CD4-positive, alpha-beta T cell (primary cell): Measurements from ENCODE around the gene RCAN2. TPM values are rescaled to one million over a fixed set of nuclear protein-coding genes. Genes with fewer than 3 reads are reported as not detected.

ENCODE experiments used
- ATAC-seq: fragments of 200-7000 bp; cut with Tn5 transposase; one replicate; pipeline ENCODE4 v1.10.0; 2022; ENCODE audit warnings: mild to moderate bottlenecking; ENCODE audit not compliant: poor library complexity
- CTCF ChIA-PET: fragments of 350-600 bp; sonication (Branson Sonifier 250); formaldehyde crosslinking; loops from one replicate; lab custom pipeline; 2021; ENCODE audit warnings: antibody characterized with exemption, inconsistent platforms; lab: Charles Lee
- POLR2A ChIA-PET: fragments of 350-600 bp; sonication (Branson Sonifier 250); formaldehyde crosslinking; loops from one replicate; lab custom pipeline; 2021; ENCODE audit warnings: antibody characterized with exemption, inconsistent platforms; lab: Charles Lee
- DNase-seq, 14 experiments: peaks; one replicate each; pipeline ENCODE4 v3.0.0-alpha.2; 2013 to 2020; ENCODE audit warnings: mixed read lengths in 2 of 14
- H3K27ac ChIP-seq, 2 donors: one replicate each; pipeline versions ENCODE4 v1.5.1 to v1.7.0; 2013; ENCODE audit warnings: low read length in 2 of 2, low read depth in 1 of 2, mild to moderate bottlenecking in 1 of 2
- H3K27me3 ChIP-seq, 2 experiments: 1 replicate in 1 of 2; 2 replicates in 1 of 2; pipeline versions ENCODE4 v1.6.1 to v1.7.0; 2013; ENCODE audit warnings: low read length in 2 of 2, control low read depth in 1 of 2, mild to moderate bottlenecking in 1 of 2, moderate library complexity in 1 of 2; ENCODE audit not compliant: insufficient read depth in 2 of 2, control insufficient read depth in 1 of 2
- H3K36me3 ChIP-seq: one replicate; pipeline ENCODE4 v1.6.1; 2013; ENCODE audit warnings: low read length, control low read depth; ENCODE audit not compliant: insufficient read depth
- H3K4me1 ChIP-seq: one replicate; pipeline ENCODE4 v1.6.1; 2013; ENCODE audit warnings: low read length, control low read depth; ENCODE audit not compliant: insufficient read depth
- H3K4me3 ChIP-seq: one replicate; pipeline ENCODE4 v1.5.1; 2013; ENCODE audit warnings: mild to moderate bottlenecking, low read length, moderate library complexity
- H3K9me3 ChIP-seq, 2 experiments: 1 replicate in 1 of 2; 2 replicates in 1 of 2; pipeline versions ENCODE4 v1.6.1 to v1.7.0; 2013; ENCODE audit warnings: low read length in 2 of 2, mild to moderate bottlenecking in 2 of 2, control low read depth in 1 of 2, moderate library complexity in 1 of 2; ENCODE audit not compliant: control insufficient read depth in 1 of 2, insufficient read depth in 1 of 2
- H3K27ac Mint-ChIP-seq: one replicate; pipeline ENCODE4 v1.8.0; 2020; ENCODE audit warnings: mixed read lengths
- H3K27me3 Mint-ChIP-seq: one replicate; pipeline ENCODE4 v1.8.0; 2021; ENCODE audit warnings: mixed read lengths
- H3K36me3 Mint-ChIP-seq: one replicate; pipeline ENCODE4 v1.8.0; 2021; ENCODE audit warnings: low read depth, mixed read lengths
- H3K4me1 Mint-ChIP-seq: one replicate; pipeline ENCODE4 v1.8.0; 2021; ENCODE audit warnings: low read depth, mixed read lengths
- H3K4me3 Mint-ChIP-seq: one replicate; pipeline ENCODE4 v1.8.0; 2020; ENCODE audit warnings: mild to moderate bottlenecking, mixed read lengths
- H3K9me3 Mint-ChIP-seq: one replicate; pipeline ENCODE4 v1.8.0; 2020; ENCODE audit warnings: mixed read lengths
- intact Hi-C, 2 experiments: fragments of 100-400 bp; cut with DNase I in 1 of 2; cut with micrococcal nuclease in 1 of 2; formaldehyde crosslinking; loops; one replicate each; pipeline versions ENCODE4 v1.15.1 to v1.9.0; 2023 to 2025; cut with DNase I, micrococcal nuclease
- total RNA-seq, 174 experiments: library from RNA in 2 of 174; stranded (reverse) in 2 of 174; gene quantifications; one replicate each; pipeline ENCODE4 v1.2.3 and lab custom pipeline; 2021 to 2026
- TF ChIP-seq, protein P1 (sequence below): fragments of 200-600 bp; IDR thresholded peaks from one replicate; pipeline ENCODE4 v1.8.0; 2022; ENCODE audit warnings: antibody characterized with exemption, mild to moderate bottlenecking

Gene RCAN2
- total RNA-seq, 2 experiments from 2014 or later: not detected

DNA sequence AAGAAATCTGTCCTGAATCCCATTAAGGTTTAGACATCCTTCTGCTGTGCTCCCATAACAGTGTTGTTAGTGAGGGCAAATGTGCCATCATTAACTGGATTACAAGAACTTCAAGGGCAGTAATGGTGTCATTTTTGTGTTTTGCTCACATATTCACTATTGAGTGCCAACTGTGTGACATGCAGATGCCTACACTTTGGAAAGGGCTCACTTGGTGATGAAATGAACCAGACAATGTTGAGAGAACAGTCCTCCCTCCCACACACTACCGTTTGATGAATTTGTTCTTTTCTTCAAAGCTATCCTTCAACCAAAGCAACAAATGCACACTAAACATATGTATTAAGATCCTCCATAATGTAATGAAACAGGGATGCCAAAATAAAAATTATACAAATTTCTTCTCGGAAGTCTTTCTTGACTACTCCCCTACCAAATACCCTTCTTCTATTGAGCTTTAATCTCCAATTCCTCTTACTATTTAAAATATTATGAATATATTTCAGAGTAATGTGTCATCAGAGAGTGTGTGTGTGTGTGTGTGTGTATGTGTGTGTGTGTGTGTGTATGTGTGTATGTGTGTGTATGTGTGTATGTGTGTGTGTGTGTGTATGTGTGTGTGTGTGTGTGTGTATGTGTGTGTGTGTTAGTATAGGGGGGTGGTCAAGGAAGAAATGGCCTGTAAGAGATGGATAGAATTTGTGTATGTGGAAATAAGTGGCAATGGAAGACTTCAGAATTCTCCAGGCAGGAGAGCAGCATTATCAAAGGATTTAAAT is 228.1 kb downstream of the RCAN2 start:
- Mint-ChIP-seq H3K27me3 (no peaks in the 10 kb centered on the region), H3K36me3 (no peaks in the 10 kb centered on the region), H3K9me3 (no peaks in the 10 kb centered on the region), H3K4me3 (no peak overlapping the region), H3K27ac (no peak overlapping the region), H3K4me1 (no peaks in the 10 kb centered on the region)
- Histone ChIP-seq H3K27ac (no peak overlapping the region), H3K4me1 (no peaks in the 10 kb centered on the region), H3K9me3 (no peaks in the 10 kb centered on the region), H3K27me3 (no peaks in the 10 kb centered on the region), H3K4me3 (no peak overlapping the region), H3K36me3 (no peaks in the 10 kb centered on the region)
- DNase-seq (no peak), ATAC-seq (no peak)
- TF ChIP-seq, protein P1, sequence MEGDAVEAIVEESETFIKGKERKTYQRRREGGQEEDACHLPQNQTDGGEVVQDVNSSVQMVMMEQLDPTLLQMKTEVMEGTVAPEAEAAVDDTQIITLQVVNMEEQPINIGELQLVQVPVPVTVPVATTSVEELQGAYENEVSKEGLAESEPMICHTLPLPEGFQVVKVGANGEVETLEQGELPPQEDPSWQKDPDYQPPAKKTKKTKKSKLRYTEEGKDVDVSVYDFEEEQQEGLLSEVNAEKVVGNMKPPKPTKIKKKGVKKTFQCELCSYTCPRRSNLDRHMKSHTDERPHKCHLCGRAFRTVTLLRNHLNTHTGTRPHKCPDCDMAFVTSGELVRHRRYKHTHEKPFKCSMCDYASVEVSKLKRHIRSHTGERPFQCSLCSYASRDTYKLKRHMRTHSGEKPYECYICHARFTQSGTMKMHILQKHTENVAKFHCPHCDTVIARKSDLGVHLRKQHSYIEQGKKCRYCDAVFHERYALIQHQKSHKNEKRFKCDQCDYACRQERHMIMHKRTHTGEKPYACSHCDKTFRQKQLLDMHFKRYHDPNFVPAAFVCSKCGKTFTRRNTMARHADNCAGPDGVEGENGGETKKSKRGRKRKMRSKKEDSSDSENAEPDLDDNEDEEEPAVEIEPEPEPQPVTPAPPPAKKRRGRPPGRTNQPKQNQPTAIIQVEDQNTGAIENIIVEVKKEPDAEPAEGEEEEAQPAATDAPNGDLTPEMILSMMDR: no peak
- ChIA-PET POLR2A (no interaction called here), CTCF (no interaction called here)
- intact Hi-C loops: no loop called here

DNA sequence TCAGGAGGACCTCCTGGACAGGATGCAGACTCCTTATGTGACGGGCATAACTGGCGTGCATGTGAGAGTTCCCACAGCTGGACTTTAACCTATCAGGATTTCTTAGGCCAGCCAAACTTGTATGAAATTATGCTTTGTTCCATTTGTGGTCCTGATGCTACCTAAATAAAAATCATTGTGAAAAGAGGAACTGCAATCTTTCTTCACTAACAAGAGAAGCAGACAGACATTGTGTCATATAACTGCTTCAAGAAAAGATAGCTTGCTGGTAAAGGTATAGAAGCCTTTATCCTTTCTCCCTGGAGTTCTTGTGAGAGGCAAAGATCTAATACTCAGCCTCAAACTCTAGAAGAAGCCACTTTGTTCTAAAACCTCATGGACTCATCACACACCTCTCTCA is 233.0 kb downstream of the RCAN2 start:
- ATAC-seq (no peak), DNase-seq (no peak)
- Mint-ChIP-seq H3K27ac (no peak overlapping the region), H3K9me3 (no peaks in the 10 kb centered on the region), H3K27me3 (no peaks in the 10 kb centered on the region), H3K36me3 (no peaks in the 10 kb centered on the region), H3K4me3 (no peak overlapping the region), H3K4me1 (no peaks in the 10 kb centered on the region)
- TF ChIP-seq, protein P1: no peak
- Histone ChIP-seq H3K36me3 (no peaks in the 10 kb centered on the region), H3K27ac (no peak overlapping the region), H3K4me3 (no peak overlapping the region), H3K4me1 (no peaks in the 10 kb centered on the region), H3K9me3 (no peaks in the 10 kb centered on the region), H3K27me3 (peaks cover 0 to 2% of the 10 kb centered on the region in 2 experiments)
- intact Hi-C loops: no loop called here
- POLR2A ChIA-PET: no interaction called here
- CTCF ChIA-PET: no interaction called here

DNA sequence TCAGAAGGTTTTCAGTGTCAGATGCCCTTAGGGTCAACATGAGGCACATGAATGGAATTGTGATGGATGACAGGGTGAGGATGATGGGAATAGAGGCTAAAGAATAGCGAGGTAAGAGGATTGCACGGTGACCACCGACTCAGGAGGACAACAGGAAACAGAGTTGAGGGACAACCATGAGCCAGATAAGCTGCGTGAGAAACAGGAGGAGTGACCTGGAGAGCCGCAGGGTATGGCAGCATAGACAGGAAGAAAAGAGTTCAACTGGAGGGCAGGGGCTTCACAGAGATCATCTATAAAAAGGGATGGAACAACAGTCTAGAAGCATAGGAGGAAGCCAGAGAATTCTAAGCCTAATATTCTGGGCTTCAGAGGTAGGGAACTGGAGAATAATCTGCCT is 235.7 kb downstream of the RCAN2 start:
- no peaks in the 10 kb centered on the region for H3K4me1 ChIP-seq
- no peak overlapping the region for H3K4me3 ChIP-seq
- no peak for DNase-seq
- H3K36me3 ChIP-seq: no peaks in the 10 kb centered on the region
- TF ChIP-seq, protein P1: no peak
- POLR2A ChIA-PET: no interaction called here
- intact Hi-C loops: no loop called here
- no peak for ATAC-seq
- Mint-ChIP-seq H3K9me3 (no peaks in the 10 kb centered on the region), H3K27ac (no peak overlapping the region), H3K4me1 (no peaks in the 10 kb centered on the region), H3K4me3 (no peak overlapping the region), H3K36me3 (no peaks in the 10 kb centered on the region), H3K27me3 (peaks cover 6% of the 10 kb centered on the region)
- peaks cover 0 to 11% of the 10 kb centered on the region in 2 experiments for H3K27me3 ChIP-seq
- CTCF ChIA-PET: no interaction called here
- H3K9me3 ChIP-seq: no peaks in the 10 kb centered on the region
- no peak overlapping the region for H3K27ac ChIP-seq
